Stromal cell of bone marrow (primary cell): ENCODE results near the gene SH3YL1.
A peak's percentile ranks its signal among the peaks of the same experiment; 100 is the strongest.
"Not testable (repeated sequence)": the region's sequence is repeated elsewhere in the genome, so short reads cannot be mapped to it uniquely, and the experiment has no call there.

ENCODE experiments used
- DNase-seq: peaks from one replicate; pipeline ENCODE4 v3.0.0-alpha.2; 2012; ENCODE audit warnings: low read depth

The SH3YL1 gene

GRCh38 chr2:177733-178132 lies 86.1 kb downstream of the SH3YL1 start:
- no peak for DNase-seq

DNA sequence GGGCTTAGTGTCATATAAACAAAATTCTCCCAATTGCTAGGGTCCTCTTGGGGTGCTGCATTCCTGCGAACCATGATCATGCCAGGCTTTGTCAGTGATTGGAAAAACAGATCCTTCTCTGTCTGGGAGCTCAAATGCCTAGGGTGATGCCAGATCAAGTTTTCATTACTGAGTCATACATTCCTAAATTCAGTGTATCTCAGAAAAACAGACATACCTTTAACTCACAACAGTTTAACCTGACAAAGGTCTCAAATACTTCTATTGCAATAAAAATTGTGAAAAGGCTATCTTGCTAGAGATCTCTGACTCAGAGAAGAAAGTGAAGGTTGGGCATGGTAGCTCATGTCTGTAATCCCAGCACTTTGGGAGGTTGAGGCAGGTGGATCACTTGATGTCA lies 86.9 kb downstream of the SH3YL1 start:
- no peak for DNase-seq

GRCh38 chr2:175880-176820 lies 87.7 kb downstream of the SH3YL1 start:
- peak; percentile 4 for DNase-seq

- DNase-seq = no peak
Observed at GRCh38 chr2:175161-175786, 88.6 kb downstream of the SH3YL1 start.

DNA sequence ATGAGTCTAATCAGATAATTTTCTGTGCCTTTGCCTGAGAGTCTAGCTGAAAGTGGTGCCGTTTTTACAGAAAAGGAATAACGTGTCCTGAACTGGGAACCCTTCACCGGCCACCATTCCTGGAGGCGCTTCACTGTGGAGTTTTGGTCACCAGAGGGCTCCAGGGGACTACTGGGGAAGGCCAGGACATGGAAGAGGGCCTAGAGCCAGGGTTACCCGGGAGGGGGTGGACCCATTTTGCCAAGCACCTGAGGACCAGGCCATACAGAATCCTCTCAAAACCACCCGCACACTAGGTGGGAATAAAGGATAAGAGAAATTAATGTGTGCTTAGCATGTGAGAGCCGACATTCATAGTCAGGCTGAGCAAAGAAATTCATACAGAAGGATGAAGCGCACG lies 91.7 kb downstream of the SH3YL1 start:
- not testable (repeated sequence) for DNase-seq

DNA sequence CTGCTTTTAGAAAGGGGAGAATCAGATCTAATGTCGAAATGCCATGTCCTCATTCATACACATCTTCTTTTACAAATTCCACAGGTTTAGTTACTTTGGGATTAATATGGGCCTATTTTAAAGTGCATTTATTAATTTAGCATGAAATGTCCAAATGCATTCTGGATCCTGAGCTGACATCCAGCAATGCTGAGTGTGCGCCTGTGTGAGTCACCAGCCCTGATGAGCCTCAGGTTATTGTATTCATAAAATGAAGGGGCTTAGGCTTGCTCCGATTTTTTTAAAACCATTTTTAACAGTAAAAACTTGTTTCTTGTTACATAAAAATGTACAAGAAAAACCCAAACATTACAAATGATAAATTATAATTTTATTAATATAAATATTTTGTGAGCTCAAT lies 94.1 kb downstream of the SH3YL1 start:
- no peak for DNase-seq
